Panc1 (cell line): ENCODE measurements around the gene ZNF543. TPM values are rescaled to one million over a fixed set of nuclear protein-coding genes. Genes with fewer than 3 reads are reported as not detected.
"Not testable (repeated sequence)": the region's sequence is repeated elsewhere in the genome, so short reads cannot be mapped to it uniquely, and the experiment has no call there.

ENCODE experiments used
- ATAC-seq: fragments of 200-7000 bp; cut with Tn5 transposase; 2 replicates; pipeline ENCODE4 v1.9.1; 2020; ENCODE audit warnings: mild to moderate bottlenecking, moderate library complexity
- BruUV-seq: library from RNA; stranded (reverse); fragments of 400-500 nt; replicated peaks from 2 replicates; lab custom pipeline; 2021; lab: Mats Ljungman, UMichigan
- CTCF ChIA-PET: fragments of 300-600 bp; sonication (Branson Sonifier 250); formaldehyde crosslinking; loops from one replicate; lab custom pipeline; 2022; ENCODE audit warnings: antibody characterized with exemption; lab: Charles Lee
- POLR2A ChIA-PET: fragments of 300-600 bp; sonication (Branson Sonifier 250); formaldehyde crosslinking; loops from one replicate; lab custom pipeline; 2022; ENCODE audit warnings: antibody characterized with exemption; lab: Charles Lee
- DNase-seq: peaks from one replicate; pipeline ENCODE4 v3.0.0-alpha.2; 2010; ENCODE audit warnings: low read depth, low spot score
- H3K27ac ChIP-seq: 2 replicates; pipeline ENCODE4 v1.5.1; 2011; ENCODE audit warnings: mild to moderate bottlenecking, low read length, inconsistent platforms
- H3K27me3 ChIP-seq: fragments of 200-500 bp; sonication (Bioruptor generic); 2 replicates; pipeline ENCODE4 v1.6.0; 2014; ENCODE audit warnings: low read length, inconsistent platforms; ENCODE audit not compliant: control insufficient read depth, insufficient read depth
- H3K36me3 ChIP-seq: fragments of 200-500 bp; sonication (Bioruptor generic); 2 replicates; pipeline ENCODE4 v1.5.1; 2014; ENCODE audit warnings: inconsistent platforms, mild to moderate bottlenecking, low read length, moderate library complexity; ENCODE audit not compliant: control insufficient read depth, insufficient read depth
- H3K4me1 ChIP-seq: 2 replicates; pipeline ENCODE4 v1.5.1; 2011; ENCODE audit warnings: inconsistent platforms, mild to moderate bottlenecking, low read length, moderate library complexity; ENCODE audit not compliant: control insufficient read depth, insufficient read depth
- H3K4me3 ChIP-seq, 2 experiments: 2 replicates each; pipeline ENCODE4 v1.5.1; 2011 to 2012; ENCODE audit warnings: low read depth in 2 of 2, low read length in 2 of 2, mild to moderate bottlenecking in 2 of 2, inconsistent platforms in 1 of 2, moderate library complexity in 1 of 2
- H3K9me3 ChIP-seq: fragments of 200-500 bp; sonication (Bioruptor generic); 2 replicates; pipeline ENCODE4 v1.5.1; 2014; ENCODE audit warnings: low read depth, mild to moderate bottlenecking, inconsistent platforms, low read length, moderate library complexity; ENCODE audit not compliant: control insufficient read depth, insufficient read depth
- POLR2AphosphoS5 ChIP-seq: IDR thresholded peaks from 2 replicates; pipeline ENCODE4 v1.6.1; 2012; ENCODE audit warnings: mild to moderate bottlenecking, low read depth, low read length, moderate library complexity
- SIN3A ChIP-seq: IDR thresholded peaks from 2 replicates; pipeline ENCODE4 v1.6.1; 2012; ENCODE audit warnings: low read depth, mild to moderate bottlenecking, low read length, moderate library complexity, borderline replicate concordance; ENCODE audit not compliant: insufficient read depth
- TCF7L2 ChIP-seq: IDR thresholded peaks from 2 replicates; pipeline ENCODE4 v1.6.1; 2011; ENCODE audit warnings: mild to moderate bottlenecking, low read depth, low read length, inconsistent platforms
- in situ Hi-C: cut with HindIII; loops from 2 replicates; pipeline ENCODE4 v1.10.0; 2016; ENCODE audit warnings: low sequenced_read_pairs, low pct_unique_long_range_greater_than_20kb
- intact Hi-C: fragments of 100-400 bp; cut with micrococcal nuclease; formaldehyde crosslinking; loops from one replicate; pipeline ENCODE4 v1.10.0; 2022; ENCODE audit not compliant: unreplicated experiment
- total RNA-seq: library from RNA; stranded (reverse); gene quantifications from one replicate; pipeline ENCODE4 v1.2.1, GENCODE V29; 2021; ENCODE audit not compliant: unreplicated experiment
- TF ChIP-seq, protein P1 (sequence below), 2 experiments: IDR thresholded peaks; 2 replicates each; pipeline ENCODE4 v1.6.1; 2011 to 2012; ENCODE audit warnings: low read depth in 2 of 2, control low read depth in 1 of 2, low read length in 1 of 2, mild to moderate bottlenecking in 1 of 2, moderate library complexity in 1 of 2; ENCODE audit not compliant: insufficient read depth in 1 of 2
- TF ChIP-seq, protein P2 (sequence below): fragments of 450-650 bp; IDR thresholded peaks from 2 replicates; pipeline ENCODE4 v1.5.1; 2017; ENCODE audit warnings: mild to moderate bottlenecking

The ZNF543 gene
- total RNA-seq, 1 experiment from 2014 or later, result 10.8 TPM

DNA sequence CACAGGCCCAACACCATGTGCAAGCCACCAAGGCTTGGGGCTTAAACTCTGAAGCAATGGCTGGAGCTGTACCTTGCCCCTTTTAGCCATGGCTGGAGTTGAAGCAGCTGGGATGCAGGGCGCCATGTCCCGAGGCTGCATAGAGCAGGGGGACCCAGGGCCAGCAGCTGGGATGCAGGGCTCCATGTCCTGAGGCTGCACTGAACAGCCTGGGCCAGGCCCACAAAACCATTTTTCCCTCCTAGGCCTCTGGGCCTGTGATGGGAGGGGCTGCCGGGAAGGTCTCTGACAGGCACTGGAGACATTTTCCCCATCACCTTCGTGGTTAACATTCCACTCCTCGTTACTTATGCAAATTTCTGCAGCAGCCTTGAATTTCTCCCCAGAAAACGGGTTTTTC is 53.9 kb downstream of the ZNF543 start:
- intact Hi-C loops (no loop called here), in situ Hi-C loops (no loop called here)
- Histone ChIP-seq H3K4me3 (no peak overlapping the region), H3K27ac (no peak overlapping the region), H3K9me3 (peaks cover 37% of the 10 kb centered on the region), H3K36me3 (no peaks in the 10 kb centered on the region), H3K4me1 (no peaks in the 10 kb centered on the region), H3K27me3 (no peaks in the 10 kb centered on the region)
- TF ChIP-seq POLR2AphosphoS5 (no peak), SIN3A (no peak), TCF7L2 (no peak)
- TF ChIP-seq, protein P1, sequence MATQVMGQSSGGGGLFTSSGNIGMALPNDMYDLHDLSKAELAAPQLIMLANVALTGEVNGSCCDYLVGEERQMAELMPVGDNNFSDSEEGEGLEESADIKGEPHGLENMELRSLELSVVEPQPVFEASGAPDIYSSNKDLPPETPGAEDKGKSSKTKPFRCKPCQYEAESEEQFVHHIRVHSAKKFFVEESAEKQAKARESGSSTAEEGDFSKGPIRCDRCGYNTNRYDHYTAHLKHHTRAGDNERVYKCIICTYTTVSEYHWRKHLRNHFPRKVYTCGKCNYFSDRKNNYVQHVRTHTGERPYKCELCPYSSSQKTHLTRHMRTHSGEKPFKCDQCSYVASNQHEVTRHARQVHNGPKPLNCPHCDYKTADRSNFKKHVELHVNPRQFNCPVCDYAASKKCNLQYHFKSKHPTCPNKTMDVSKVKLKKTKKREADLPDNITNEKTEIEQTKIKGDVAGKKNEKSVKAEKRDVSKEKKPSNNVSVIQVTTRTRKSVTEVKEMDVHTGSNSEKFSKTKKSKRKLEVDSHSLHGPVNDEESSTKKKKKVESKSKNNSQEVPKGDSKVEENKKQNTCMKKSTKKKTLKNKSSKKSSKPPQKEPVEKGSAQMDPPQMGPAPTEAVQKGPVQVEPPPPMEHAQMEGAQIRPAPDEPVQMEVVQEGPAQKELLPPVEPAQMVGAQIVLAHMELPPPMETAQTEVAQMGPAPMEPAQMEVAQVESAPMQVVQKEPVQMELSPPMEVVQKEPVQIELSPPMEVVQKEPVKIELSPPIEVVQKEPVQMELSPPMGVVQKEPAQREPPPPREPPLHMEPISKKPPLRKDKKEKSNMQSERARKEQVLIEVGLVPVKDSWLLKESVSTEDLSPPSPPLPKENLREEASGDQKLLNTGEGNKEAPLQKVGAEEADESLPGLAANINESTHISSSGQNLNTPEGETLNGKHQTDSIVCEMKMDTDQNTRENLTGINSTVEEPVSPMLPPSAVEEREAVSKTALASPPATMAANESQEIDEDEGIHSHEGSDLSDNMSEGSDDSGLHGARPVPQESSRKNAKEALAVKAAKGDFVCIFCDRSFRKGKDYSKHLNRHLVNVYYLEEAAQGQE (IDR thresholded peaks at IDR 0.05; ENCODE audit: insufficient read depth in 1 of 2, low read depth in 2 of 2, low read length in 1 of 2), result no peak
- TF ChIP-seq, protein P2, sequence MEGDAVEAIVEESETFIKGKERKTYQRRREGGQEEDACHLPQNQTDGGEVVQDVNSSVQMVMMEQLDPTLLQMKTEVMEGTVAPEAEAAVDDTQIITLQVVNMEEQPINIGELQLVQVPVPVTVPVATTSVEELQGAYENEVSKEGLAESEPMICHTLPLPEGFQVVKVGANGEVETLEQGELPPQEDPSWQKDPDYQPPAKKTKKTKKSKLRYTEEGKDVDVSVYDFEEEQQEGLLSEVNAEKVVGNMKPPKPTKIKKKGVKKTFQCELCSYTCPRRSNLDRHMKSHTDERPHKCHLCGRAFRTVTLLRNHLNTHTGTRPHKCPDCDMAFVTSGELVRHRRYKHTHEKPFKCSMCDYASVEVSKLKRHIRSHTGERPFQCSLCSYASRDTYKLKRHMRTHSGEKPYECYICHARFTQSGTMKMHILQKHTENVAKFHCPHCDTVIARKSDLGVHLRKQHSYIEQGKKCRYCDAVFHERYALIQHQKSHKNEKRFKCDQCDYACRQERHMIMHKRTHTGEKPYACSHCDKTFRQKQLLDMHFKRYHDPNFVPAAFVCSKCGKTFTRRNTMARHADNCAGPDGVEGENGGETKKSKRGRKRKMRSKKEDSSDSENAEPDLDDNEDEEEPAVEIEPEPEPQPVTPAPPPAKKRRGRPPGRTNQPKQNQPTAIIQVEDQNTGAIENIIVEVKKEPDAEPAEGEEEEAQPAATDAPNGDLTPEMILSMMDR, result no peak
- ATAC-seq (no peak), DNase-seq (no peak)
- CTCF ChIA-PET, result no interaction called here
- no TSS peak for BruUV-seq
- POLR2A ChIA-PET, result no interaction called here

DNA sequence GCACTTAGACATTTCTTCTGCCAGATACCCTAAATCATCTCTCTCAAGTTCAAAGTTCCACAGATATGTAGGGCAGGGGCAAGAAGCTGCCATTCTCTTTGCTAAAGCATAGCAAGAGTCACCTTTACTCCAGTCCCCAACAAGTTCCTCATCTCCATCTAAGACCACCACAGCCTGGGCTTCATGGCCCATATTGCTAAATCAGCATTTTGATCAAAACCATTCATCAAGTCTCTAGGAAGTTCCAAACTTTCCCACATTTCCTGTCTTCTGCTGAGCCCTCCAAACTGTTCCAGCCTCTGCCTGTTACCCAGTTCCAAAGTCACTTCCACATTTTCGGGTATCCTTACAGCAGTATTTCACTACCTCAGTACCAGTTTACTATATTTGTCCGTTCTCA is 54.4 kb downstream of the ZNF543 start:
- H3K36me3 ChIP-seq, ATAC-seq, DNase-seq, BruUV-seq, intact Hi-C loops, H3K4me1 ChIP-seq, H3K27ac ChIP-seq, POLR2A ChIA-PET, H3K27me3 ChIP-seq, CTCF ChIA-PET, H3K4me3 ChIP-seq, in situ Hi-C loops: not testable (repeated sequence)
- peaks cover 42% of the 10 kb centered on the region for H3K9me3 ChIP-seq

DNA sequence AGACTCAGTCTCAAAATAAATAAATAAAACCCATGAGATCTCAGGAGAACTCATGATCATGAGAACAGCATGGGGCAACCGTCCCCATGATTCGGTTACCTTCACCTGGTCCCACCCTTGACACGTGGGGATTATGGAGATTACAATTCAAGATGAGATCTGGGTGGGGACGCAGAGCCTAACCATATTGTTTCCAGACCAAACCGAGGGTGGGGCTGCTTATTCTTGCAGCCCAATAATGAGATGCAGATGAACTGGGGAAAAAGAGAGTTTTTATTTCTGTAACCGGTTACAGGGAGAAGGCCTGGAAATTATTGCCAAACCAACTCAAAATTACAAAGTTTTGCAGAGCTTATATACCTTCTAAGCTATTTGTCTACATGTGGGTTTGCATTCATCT is 55.9 kb downstream of the ZNF543 start:
- Histone ChIP-seq H3K4me1 (no peaks in the 10 kb centered on the region), H3K4me3 (no peak overlapping the region), H3K36me3 (no peaks in the 10 kb centered on the region), H3K9me3 (peaks cover 47% of the 10 kb centered on the region), H3K27ac (no peak overlapping the region), H3K27me3 (no peaks in the 10 kb centered on the region)
- in situ Hi-C loops, result no loop called here
- intact Hi-C loops, result no loop called here
- TF ChIP-seq TCF7L2 (no peak), POLR2AphosphoS5 (no peak), SIN3A (no peak)
- TF ChIP-seq, protein P2, result no peak
- TF ChIP-seq, protein P1 (IDR thresholded peaks at IDR 0.05; ENCODE audit: insufficient read depth in 1 of 2, low read depth in 2 of 2, low read length in 1 of 2), result no peak
- DNase-seq (no peak), ATAC-seq (no peak)
- BruUV-seq, result no TSS peak
- ChIA-PET CTCF (no interaction called here), POLR2A (no interaction called here)
